Measurements from ENCODE around the gene PTCH2. TPM values are rescaled to one million over a fixed set of nuclear protein-coding genes. Genes with fewer than 3 reads are reported as not detected.

PTCH2 gene
- total RNA-seq, 1 experiment from 2014 or later = 0.74 TPM

DNA sequence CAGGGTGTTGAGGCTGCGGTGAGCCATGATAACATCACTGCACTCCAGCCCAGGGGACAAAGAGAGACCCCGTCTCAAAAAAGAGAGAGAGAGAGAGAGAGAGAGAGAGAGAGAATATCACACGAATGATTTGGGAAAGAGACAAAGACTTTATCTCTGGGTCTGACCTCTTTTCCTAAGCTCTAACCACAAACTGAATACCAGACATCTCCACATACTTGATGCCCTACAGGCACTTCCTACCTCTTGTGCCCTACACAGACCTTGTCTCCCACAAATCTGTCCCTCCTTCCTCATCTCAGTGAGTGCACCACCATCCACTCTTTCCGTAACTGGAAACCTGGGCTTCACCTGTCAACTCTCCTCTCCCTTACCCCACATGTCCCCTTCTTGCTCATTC is 27.0 kb upstream of the PTCH2 start:
- intact Hi-C loops (cut with micrococcal nuclease; ENCODE audit: unreplicated experiment) = no loop called here
- ATAC-seq (no peak), DNase-seq (ENCODE audit: low read depth, low spot score) (no peak)
- Histone ChIP-seq H3K27ac (ENCODE audit: low read length) (no peak overlapping the region), H3K27me3 (ENCODE audit: control insufficient read depth, insufficient read depth, low read length) (no peaks in the 10 kb centered on the region), H3K4me1 (ENCODE audit: control insufficient read depth, insufficient read depth, low read length) (no peaks in the 10 kb centered on the region), H3K4me3 (ENCODE audit: low read depth in 2 of 2, low read length in 2 of 2) (no peak overlapping the region), H3K36me3 (ENCODE audit: control insufficient read depth, insufficient read depth, low read length) (no peaks in the 10 kb centered on the region), H3K9me3 (ENCODE audit: control insufficient read depth, insufficient read depth, low read depth, low read length) (no peaks in the 10 kb centered on the region)
- in situ Hi-C loops (cut with HindIII; ENCODE audit: low pct_unique_long_range_greater_than_20kb, low sequenced_read_pairs) = no loop called here
- POLR2A ChIA-PET = no interaction called here
- no TSS peak for BruUV-seq (replicated peaks)
- TF ChIP-seq CTCF (IDR thresholded peaks at IDR 0.05) = no peak
- no peak for TF ChIP-seq TCF7L2 (IDR thresholded peaks at IDR 0.05; ENCODE audit: low read depth, low read length)
- no peak for TF ChIP-seq POLR2AphosphoS5 (IDR thresholded peaks at IDR 0.05; ENCODE audit: low read depth, low read length)
- TF ChIP-seq REST (IDR thresholded peaks at IDR 0.05; ENCODE audit: insufficient read depth in 1 of 2, low read depth in 2 of 2, low read length in 1 of 2) = no peak
- no peak for TF ChIP-seq SIN3A (IDR thresholded peaks at IDR 0.05; ENCODE audit: borderline replicate concordance, insufficient read depth, low read depth, low read length)
- CTCF ChIA-PET = no interaction called here

- Histone ChIP-seq H3K36me3 (ENCODE audit: control insufficient read depth, insufficient read depth, low read length) (no peaks in the 10 kb centered on the region), H3K4me1 (ENCODE audit: control insufficient read depth, insufficient read depth, low read length) (no peaks in the 10 kb centered on the region), H3K9me3 (ENCODE audit: control insufficient read depth, insufficient read depth, low read depth, low read length) (no peaks in the 10 kb centered on the region), H3K27me3 (ENCODE audit: control insufficient read depth, insufficient read depth, low read length) (no peaks in the 10 kb centered on the region), H3K27ac (ENCODE audit: low read length) (no peak overlapping the region), H3K4me3 (ENCODE audit: low read depth in 2 of 2, low read length in 2 of 2) (no peak overlapping the region)
- in situ Hi-C loops (cut with HindIII; ENCODE audit: low pct_unique_long_range_greater_than_20kb, low sequenced_read_pairs) = no loop called here
- ChIA-PET POLR2A (no interaction called here), CTCF (no interaction called here)
- intact Hi-C loops (cut with micrococcal nuclease; ENCODE audit: unreplicated experiment) = no loop called here
- no peak for ATAC-seq
- TF ChIP-seq CTCF (IDR thresholded peaks at IDR 0.05) (no peak), POLR2AphosphoS5 (IDR thresholded peaks at IDR 0.05; ENCODE audit: low read depth, low read length) (no peak), SIN3A (IDR thresholded peaks at IDR 0.05; ENCODE audit: borderline replicate concordance, insufficient read depth, low read depth, low read length) (no peak), TCF7L2 (IDR thresholded peaks at IDR 0.05; ENCODE audit: low read depth, low read length) (no peak), REST (IDR thresholded peaks at IDR 0.05; ENCODE audit: insufficient read depth in 1 of 2, low read depth in 2 of 2, low read length in 1 of 2) (no peak)
- BruUV-seq (replicated peaks) = no TSS peak
- DNase-seq (ENCODE audit: low read depth, low spot score) = no peak
Observed at GRCh38 chr1:44867801-44868200, 24.7 kb upstream of the PTCH2 start.

All from Panc1 (cell line).